ENCODE data around the gene CASK.

The CASK gene

GRCh38 chrX:41846714-41847113 lies 76.6 kb downstream of the CASK start:
- no peak overlapping the region for H3K4me3 ChIP-seq (ENCODE audit: control insufficient read depth, low read depth, low read length)
- TF ChIP-seq CTCF (conservative IDR thresholded peaks at IDR 0.05; ENCODE audit: control insufficient read depth, insufficient read depth, low read depth, low read length), result no peak
- no peak for DNase-seq (ENCODE audit: low read depth)

- no peak for TF ChIP-seq CTCF (conservative IDR thresholded peaks at IDR 0.05; ENCODE audit: control insufficient read depth, insufficient read depth, low read depth, low read length)
Measured at GRCh38 chrX:41837270-41837944, 85.9 kb downstream of the CASK start.

GRCh38 chrX:41828826-41829225 lies 94.5 kb downstream of the CASK start:
- H3K4me3 ChIP-seq (ENCODE audit: control insufficient read depth, low read depth, low read length), result no peak overlapping the region
- no peak for TF ChIP-seq CTCF (conservative IDR thresholded peaks at IDR 0.05; ENCODE audit: control insufficient read depth, insufficient read depth, low read depth, low read length)
- peak; percentile 5 for DNase-seq (ENCODE audit: low read depth)

More at GRCh38 chrX:41837270-41837944, 85.9 kb downstream of the CASK start:
- no peak overlapping the region for H3K4me3 ChIP-seq (ENCODE audit: control insufficient read depth, low read depth, low read length)
- no peak for DNase-seq (ENCODE audit: low read depth)

GRCh38 chrX:41827886-41828285 lies 95.5 kb downstream of the CASK start:
- no peak for TF ChIP-seq CTCF (conservative IDR thresholded peaks at IDR 0.05; ENCODE audit: control insufficient read depth, insufficient read depth, low read depth, low read length)
- no peak overlapping the region for H3K4me3 ChIP-seq (ENCODE audit: control insufficient read depth, low read depth, low read length)
- DNase-seq (ENCODE audit: low read depth), result peak; percentile 9

- no peak for DNase-seq (ENCODE audit: low read depth)
- TF ChIP-seq CTCF (conservative IDR thresholded peaks at IDR 0.05; ENCODE audit: control insufficient read depth, insufficient read depth, low read depth, low read length), result no peak
- no peak overlapping the region for H3K4me3 ChIP-seq (ENCODE audit: control insufficient read depth, low read depth, low read length)
Measured at GRCh38 chrX:41825796-41826195, 97.6 kb downstream of the CASK start.

- DNase-seq (ENCODE audit: low read depth), result peak; percentile 76
- no peak overlapping the region for H3K4me3 ChIP-seq (ENCODE audit: control insufficient read depth, low read depth, low read length)
- no peak for TF ChIP-seq CTCF (conservative IDR thresholded peaks at IDR 0.05; ENCODE audit: control insufficient read depth, insufficient read depth, low read depth, low read length)
Measured at GRCh38 chrX:41824551-41824950, 98.8 kb downstream of the CASK start.

Data from fibroblast of mammary gland (primary cell).